K562 (cell line): ENCODE measurements around the gene TRAF3IP1. TPM values are rescaled to one million over a fixed set of nuclear protein-coding genes. Genes with fewer than 3 reads are reported as not detected.

Experiments used
- ATAC-seq: fragments of 200-7000 bp; cut with Tn5 transposase; 3 replicates; pipeline ENCODE4 v1.9.1; 2020; ENCODE audit warnings: moderate library complexity
- BruUV-seq: library from RNA; stranded (reverse); fragments of 400-500 nt; replicated peaks from 2 replicates; lab custom pipeline; 2021; lab: Mats Ljungman, UMichigan
- CTCF ChIA-PET: fragments of 300-600 bp; formaldehyde crosslinking; extraction: SDS; loops from one replicate; lab custom pipeline; 2021; ENCODE audit warnings: low intra/inter-chr PET ratio; lab: Yijun Ruan, JAX
- POLR2A ChIA-PET: fragments of 300-600, 350-650 bp; sonication (Branson Sonifier 250); formaldehyde crosslinking; extraction: SDS; loops from one replicate; lab custom pipeline; 2021; ENCODE audit warnings: antibody characterized with exemption, inconsistent platforms; lab: Yijun Ruan, JAX
- DNase-seq, 4 experiments: peaks; one replicate each; pipeline versions ENCODE4 v3.0.0 to v3.0.0-alpha.2; 2011 to 2018; ENCODE audit warnings: low spot score in 3 of 4, mixed read lengths in 3 of 4; ENCODE audit errors: extremely low read depth in 1 of 4
- FAIRE-seq: peaks from 2 replicates; lab custom pipeline; 2011; peaks lifted over from hg19 to GRCh38; lab: Jason Lieb, UNC
- H2AFZ ChIP-seq: 2 replicates; pipeline ENCODE4 v1.6.0; 2011; ENCODE audit warnings: low read depth, low read length, control low read depth, inconsistent platforms
- H3K27ac ChIP-seq: fragments of 200-600 bp; 3 replicates; pipeline ENCODE4 v1.8.0; 2011; ENCODE audit warnings: low read depth, mild to moderate bottlenecking, control low read depth, inconsistent platforms, low read length, moderate library complexity, mixed read lengths; ENCODE audit errors: extremely low read depth
- H3K27me3 ChIP-seq, 2 experiments: fragments of 300-600 bp in 1 of 2; 2 replicates in 1 of 2; 3 replicates in 1 of 2; pipeline versions ENCODE4 v1.6.0 to v1.8.0; 2011; ENCODE audit warnings: inconsistent platforms in 2 of 2, low read length in 2 of 2, mild to moderate bottlenecking in 1 of 2, mixed read lengths in 1 of 2, moderate library complexity in 1 of 2; ENCODE audit not compliant: control insufficient read depth in 2 of 2, insufficient read depth in 2 of 2
- H3K36me3 ChIP-seq: fragments of 300-600 bp; 3 replicates; pipeline ENCODE4 v1.8.0; 2011; ENCODE audit warnings: mild to moderate bottlenecking, low read length, inconsistent platforms; ENCODE audit not compliant: control insufficient read depth, insufficient read depth
- H3K4me1 ChIP-seq, 2 experiments: fragments of 200-600 bp in 1 of 2; replicated peaks in 1 of 2; 2 replicates in 1 of 2; 3 replicates in 1 of 2; pipeline versions ENCODE4 v1.5.1 to v1.8.0; 2011; ENCODE audit warnings: inconsistent platforms in 2 of 2, low read length in 2 of 2, mild to moderate bottlenecking in 1 of 2, mixed read lengths in 1 of 2, moderate library complexity in 1 of 2; ENCODE audit not compliant: control insufficient read depth in 2 of 2, insufficient read depth in 2 of 2
- H3K4me2 ChIP-seq: 2 replicates; pipeline ENCODE4 v1.6.1; 2011; ENCODE audit warnings: low read length, control low read depth, inconsistent platforms, mixed read lengths; ENCODE audit not compliant: insufficient read depth
- H3K4me3 ChIP-seq: fragments of 200-600 bp; sonication (generic), shearing (Covaris generic); 2 replicates; pipeline ENCODE4 v1.5.1; 2016; ENCODE audit warnings: control low read depth, inconsistent platforms
- H3K79me2 ChIP-seq: fragments of 200-600 bp; 3 replicates; pipeline ENCODE4 v1.8.0; 2011; ENCODE audit warnings: low read length, inconsistent platforms; ENCODE audit not compliant: control insufficient read depth, insufficient read depth
- H3K9ac ChIP-seq, 2 experiments: 2 replicates each; pipeline versions ENCODE4 v1.6.0 to v1.6.1; 2011; ENCODE audit warnings: low read depth in 2 of 2, low read length in 2 of 2, control low read depth in 1 of 2, inconsistent platforms in 1 of 2, mild to moderate bottlenecking in 1 of 2, mixed read lengths in 1 of 2; ENCODE audit not compliant: insufficient read depth in 1 of 2
- H3K9me1 ChIP-seq: one replicate; pipeline ENCODE4 v1.6.0; 2011; ENCODE audit warnings: inconsistent platforms, mild to moderate bottlenecking, low read length, moderate library complexity; ENCODE audit not compliant: control insufficient read depth, insufficient read depth
- H3K9me3 ChIP-seq: replicated peaks from 2 replicates; pipeline ENCODE4 v1.5.1; 2011; ENCODE audit warnings: low read depth, low read length, inconsistent platforms; ENCODE audit not compliant: control insufficient read depth, insufficient read depth
- H4K20me1 ChIP-seq: replicated peaks from 2 replicates; pipeline ENCODE4 v1.6.1; 2011; ENCODE audit warnings: low read length, inconsistent platforms, mixed read lengths; ENCODE audit not compliant: control insufficient read depth, insufficient read depth
- ATF4 ChIP-seq: fragments of 450-650 bp; formaldehyde crosslinking; IDR thresholded peaks from 2 replicates; pipeline ENCODE4 v1.4.0; 2022; ENCODE audit warnings: mild to moderate bottlenecking, moderate library complexity
- GABPA ChIP-seq: fragments of 200-800 bp; sonication (Bioruptor generic); conservative IDR thresholded peaks from 2 replicates; pipeline ENCODE4 v1.6.1; 2016; ENCODE audit warnings: low read depth, missing genetic modification characterization, missing compliant biosample characterization
- GTF3C2 ChIP-seq: IDR thresholded peaks from 3 replicates; pipeline ENCODE4 v1.6.1; 2011; ENCODE audit warnings: borderline replicate concordance, mild to moderate bottlenecking, moderate library complexity; ENCODE audit not compliant: insufficient read length; ENCODE audit errors: extremely low read depth
- HDAC2 ChIP-seq: fragments of 450-650 bp; IDR thresholded peaks from 2 replicates; pipeline ENCODE4 v1.6.1; 2016; ENCODE audit warnings: mild to moderate bottlenecking
- KAT2B ChIP-seq: IDR thresholded peaks from one replicate; pipeline ENCODE4 v1.6.1; 2012; ENCODE audit warnings: low read depth, mild to moderate bottlenecking, control low read depth, inconsistent platforms, low read length, moderate library complexity
- KLF10 ChIP-seq: fragments of 250-450 bp; sonication (Bioruptor Pico); IDR thresholded peaks from 2 replicates; pipeline ENCODE4 v1.6.1; 2021; ENCODE audit warnings: matching md5 sums
- MYNN ChIP-seq, 2 experiments: sonication (generic); formaldehyde crosslinking in 1 of 2; IDR thresholded peaks; 2 replicates each; pipeline versions ENCODE4 v1.5.0 to v1.6.1; 2016 to 2020; ENCODE audit warnings: antibody characterized with exemption in 1 of 2, missing genetic modification reagents in 1 of 2
- NFIX ChIP-seq: fragments of 250-450 bp; sonication (Bioruptor Pico); IDR thresholded peaks from 2 replicates; pipeline ENCODE4 v1.4.0; 2020; ENCODE audit warnings: low read depth, mild to moderate bottlenecking, moderate library complexity
- NONO ChIP-seq, 2 experiments: fragments of 200-400 bp in 1 of 2; fragments of 450-650 bp in 1 of 2; formaldehyde crosslinking in 1 of 2; IDR thresholded peaks; 2 replicates each; pipeline ENCODE4 v1.6.1; 2017; ENCODE audit warnings: low read depth in 2 of 2, mild to moderate bottlenecking in 2 of 2, moderate library complexity in 2 of 2, low read length in 1 of 2
- NR2C1 ChIP-seq, 2 experiments: fragments of 450-650 bp; IDR thresholded peaks; 2 replicates each; pipeline ENCODE4 v1.6.1; 2017; ENCODE audit warnings: mild to moderate bottlenecking in 2 of 2, antibody characterized with exemption in 1 of 2, inconsistent platforms in 1 of 2, missing compliant biosample characterization in 1 of 2, missing genetic modification characterization in 1 of 2
- POLR2H ChIP-seq: IDR thresholded peaks from 2 replicates; pipeline ENCODE4 v1.6.1; 2016; ENCODE audit warnings: missing genetic modification characterization, low read depth, mild to moderate bottlenecking, control low read depth, missing compliant biosample characterization, moderate library complexity
- RAD51 ChIP-seq: fragments of 450-650 bp; IDR thresholded peaks from 2 replicates; pipeline ENCODE4 v1.7.1; 2016; ENCODE audit warnings: low read depth, mild to moderate bottlenecking, borderline replicate concordance
- SIX5 ChIP-seq, 2 experiments: IDR thresholded peaks; 2 replicates each; pipeline ENCODE4 v1.6.1; 2011; ENCODE audit warnings: low read length in 2 of 2, borderline replicate concordance in 1 of 2, low read depth in 1 of 2, mild to moderate bottlenecking in 1 of 2, moderate library complexity in 1 of 2; ENCODE audit not compliant: insufficient read depth in 1 of 2
- U2AF2 ChIP-seq: fragments of 200-400 bp; formaldehyde crosslinking; optimal IDR thresholded peaks from 2 replicates; pipeline ENCODE3; 2017; ENCODE audit warnings: low read depth, mild to moderate bottlenecking, low read length
- USF1 ChIP-seq: sonication (generic); formaldehyde crosslinking; IDR thresholded peaks from 2 replicates; pipeline ENCODE4 v1.9.0; 2022; ENCODE audit warnings: mild to moderate bottlenecking, missing genetic modification reagents
- XRCC4 ChIP-seq: IDR thresholded peaks from one replicate; pipeline ENCODE4 v1.6.1; 2011; ENCODE audit not compliant: insufficient read depth, insufficient read length; ENCODE audit errors: extremely low read depth
- ZNF507 ChIP-seq: conservative IDR thresholded peaks from 2 replicates; pipeline ENCODE4 v1.6.1; 2017; ENCODE audit warnings: missing genetic modification characterization, missing compliant biosample characterization
- WGBS: fragments of 100-300 bp; shearing (Covaris generic); methylation state at CpG from one replicate; pipeline ENCODE4 v1.1.6; 2016; ENCODE audit warnings: low coverage, mixed read lengths; ENCODE audit not compliant: insufficient coverage; ENCODE audit errors: missing lambda C conversion rate; 5-methylcytosine and 5-hydroxymethylcytosine counted together
- in situ Hi-C: fragments of 300-500 bp; cut with MboI; formaldehyde crosslinking; loops from 4 replicates; pipeline ENCODE4 v1.15.0; 2018; ENCODE audit warnings: inconsistent platforms, mixed read lengths
- intact Hi-C: fragments of 100-400 bp; cut with micrococcal nuclease; formaldehyde crosslinking; loops from 2 replicates; pipeline ENCODE4 v1.14.2; 2022
- polyA plus RNA-seq, 8 experiments: library from polyadenylated mRNA; depleted of rRNA in 4 of 8; stranded (reverse) in 5 of 8; unstranded in 3 of 8; fragments of >200 nt; fragmentation: Nextera tagmentation in 2 of 8; fragmentation: Illumina TruSeq in 1 of 8; extraction: Ambion mirVana in 2 of 8; extraction: Trizol in 1 of 8; gene quantifications; 2 replicates each; pipeline versions ENCODE4 v1.2.1 to v1.2.3, GENCODE V29; 2011 to 2014; ENCODE audit warnings: inconsistent platforms in 1 of 8, missing spikeins in 1 of 8
- total RNA-seq, 7 experiments: library from RNA; depleted of rRNA in 6 of 7; stranded (reverse); fragments of >200 nt in 6 of 7; fragmentation: Illumina TruSeq in 2 of 7; extraction: Trizol in 2 of 7; gene quantifications; 2 replicates each; pipeline versions ENCODE4 v1.2.1 to v1.2.3, GENCODE V29; 2011 to 2021; ENCODE audit warnings: low replicate concordance in 1 of 7

The TRAF3IP1 gene
- total and polyA plus RNA-seq, 9 of the 15 experiments (the other 6 are each of a cell fraction or from before 2014, with no cell fraction given) = 1.3 to 7.4 (median 3.4) TPM

GRCh38 chr2:238387332-238387731 is 67.0 kb downstream of the TRAF3IP1 start (continued):
- TF ChIP-seq GABPA = 0 out of 2 replicates have a peak, but pooled peaks have one; percentile 29
- no peak for TF ChIP-seq KAT2B
- TF ChIP-seq RAD51 = peak; percentile 45; the same call in 1 of the 2 replicates
- TF ChIP-seq NR2C1 (IDR thresholded peaks at IDR 0.05) = peak; percentile 39; the same call in 1 of the 2 replicates
- TF ChIP-seq NR2C1 (tag; IDR thresholded peaks at IDR 0.05) = peak; percentile 10; the same call in 1 of the 2 replicates

GRCh38 chr2:238388794-238389193 is 68.5 kb downstream of the TRAF3IP1 start:
- Histone ChIP-seq H3K9me1 (no peaks in the 10 kb centered on the region), H4K20me1 (no peaks in the 10 kb centered on the region), H3K27me3 (no peaks in the 10 kb centered on the region), H3K27ac (no peak overlapping the region), H2AFZ (no peak overlapping the region), H3K36me3 (no peaks in the 10 kb centered on the region), H3K4me2 (no peak overlapping the region), H3K9me3 (no peaks in the 10 kb centered on the region), H3K4me1 (no peaks in the 10 kb centered on the region; a peak in 2 of 5 replicates), H3K4me3 (no peak overlapping the region), H3K79me2 (no peaks in the 10 kb centered on the region), H3K9ac (no peak overlapping the region)
- in situ Hi-C loops = no loop called here
- 83% methylated on average over 6 of the region's 8 CpGs for WGBS
- intact Hi-C loops = no loop called here
- CTCF ChIA-PET = no interaction called here
- DNase-seq (no peak), FAIRE-seq (no peak), ATAC-seq (no peak)
- POLR2A ChIA-PET = no interaction called here
- no TSS peak for BruUV-seq
- TF ChIP-seq POLR2H (no peak), MYNN (IDR thresholded peaks at IDR 0.05) (no peak), MYNN (CRISPR knock-in tag; IDR thresholded peaks at IDR 0.05) (no peak), USF1 (CRISPR knock-in tag) (no peak), HDAC2 (no peak), U2AF2 (no peak), XRCC4 (no peak), ZNF507 (no peak), KLF10 (CRISPR knock-in tag) (no peak), GTF3C2 (no peak), NFIX (CRISPR knock-in tag) (no peak), SIX5 (IDR thresholded peaks at IDR 0.05; ENCODE audit: borderline replicate concordance in 1 of 2, insufficient read depth in 1 of 2, low read depth in 1 of 2, low read length in 2 of 2) (no peak), ATF4 (CRISPR knock-in tag) (no peak), NONO (IDR thresholded peaks at IDR 0.05; ENCODE audit: low read depth in 2 of 2, low read length in 1 of 2) (no peak)
